GM23338 (cell line): ENCODE results near the gene SEL1L2. TPM values are rescaled to one million over a fixed set of nuclear protein-coding genes. Genes with fewer than 3 reads are reported as not detected.

Source experiments
- ATAC-seq: fragments of 200-7000 bp; cut with Tn5 transposase; 3 replicates; pipeline ENCODE4 v1.9.1; 2020
- DNase-seq: peaks from one replicate; pipeline ENCODE4 v3.0.0-alpha.2; 2015; ENCODE audit warnings: low spot score
- H2AFZ ChIP-seq: fragments of 200-600 bp; sonication (generic); 2 replicates; pipeline ENCODE4 v1.8.0; 2016; ENCODE audit warnings: antibody characterized with exemption, mild to moderate bottlenecking, moderate library complexity
- H3F3A ChIP-seq: fragments of 200-600 bp; sonication (generic); replicated peaks from 2 replicates; pipeline ENCODE4 v1.8.0; 2017; ENCODE audit warnings: antibody characterized with exemption, mixed run types, low read depth
- H3K27ac ChIP-seq: fragments of 200-600 bp; sonication (generic); 2 replicates; pipeline ENCODE4 v1.6.1; 2016; ENCODE audit warnings: low read depth
- H3K27me3 ChIP-seq: fragments of 200-600 bp; sonication (generic); 2 replicates; pipeline ENCODE4 v1.8.0; 2016; ENCODE audit warnings: mild to moderate bottlenecking, mixed run types, moderate library complexity; ENCODE audit not compliant: insufficient read depth
- H3K36me3 ChIP-seq: fragments of 200-600 bp; sonication (generic); 2 replicates; pipeline ENCODE4 v1.8.0; 2016; ENCODE audit warnings: mild to moderate bottlenecking; ENCODE audit not compliant: insufficient read depth
- H3K4me1 ChIP-seq: fragments of 200-600 bp; sonication (generic); 2 replicates; pipeline ENCODE4 v1.8.0; 2016; ENCODE audit warnings: mild to moderate bottlenecking, moderate library complexity; ENCODE audit not compliant: insufficient read depth
- H3K4me2 ChIP-seq: fragments of 200-600 bp; sonication (generic); 2 replicates; pipeline ENCODE4 v1.7.1; 2017; ENCODE audit warnings: mixed run types
- H3K4me3 ChIP-seq: fragments of 200-600 bp; sonication (generic); 2 replicates; pipeline ENCODE4 v1.6.1; 2016; ENCODE audit warnings: mixed run types
- H3K79me2 ChIP-seq: fragments of 200-600 bp; sonication (generic); replicated peaks from 2 replicates; pipeline ENCODE4 v1.8.0; 2017; ENCODE audit warnings: mild to moderate bottlenecking; ENCODE audit not compliant: insufficient read depth
- H3K9me2 ChIP-seq: fragments of 200-600 bp; sonication (generic); 2 replicates; pipeline ENCODE4 v1.8.0; 2017; ENCODE audit not compliant: insufficient read depth
- H4K20me1 ChIP-seq: fragments of 200-600 bp; sonication (generic); replicated peaks from 2 replicates; pipeline ENCODE4 v1.8.0; 2017; ENCODE audit warnings: mild to moderate bottlenecking; ENCODE audit not compliant: insufficient read depth
- H3K27ac Mint-ChIP-seq: 2 replicates; pipeline ENCODE4 v1.8.0; 2020; ENCODE audit warnings: inconsistent platforms, mild to moderate bottlenecking, moderate library complexity, mixed read lengths
- H3K27me3 Mint-ChIP-seq: 3 replicates; pipeline ENCODE4 v1.8.0; 2022; ENCODE audit warnings: low read depth, mild to moderate bottlenecking, moderate library complexity, mixed read lengths, inconsistent platforms; ENCODE audit not compliant: insufficient read depth, poor library complexity
- H3K36me3 Mint-ChIP-seq: 3 replicates; pipeline ENCODE4 v1.8.0; 2021; ENCODE audit warnings: low read depth, mild to moderate bottlenecking, inconsistent platforms, moderate library complexity, mixed read lengths
- H3K4me1 Mint-ChIP-seq: 3 replicates; pipeline ENCODE4 v1.8.0; 2020; ENCODE audit warnings: mild to moderate bottlenecking, inconsistent platforms, mixed read lengths
- H3K4me3 Mint-ChIP-seq: 3 replicates; pipeline ENCODE4 v1.8.0; 2021; ENCODE audit warnings: moderate library complexity, mild to moderate bottlenecking, inconsistent platforms, mixed read lengths
- H3K9me3 Mint-ChIP-seq: 3 replicates; pipeline ENCODE4 v1.8.0; 2020; ENCODE audit warnings: moderate library complexity, mild to moderate bottlenecking, inconsistent platforms, mixed read lengths
- EZH2 ChIP-seq: fragments of 200-600 bp; sonication (generic); IDR thresholded peaks from one replicate; pipeline ENCODE4 v1.8.0; 2017; ENCODE audit warnings: antibody characterized with exemption, mild to moderate bottlenecking, low read depth; ENCODE audit not compliant: unreplicated experiment
- NANOG ChIP-seq: IDR thresholded peaks from 2 replicates; pipeline ENCODE4 v1.6.1; 2016; ENCODE audit warnings: antibody characterized with exemption, borderline replicate concordance
- ZNF114 ChIP-seq: fragments of 250-450 bp; sonication (Bioruptor Pico); IDR thresholded peaks from 2 replicates; pipeline ENCODE4 v1.5.0; 2020; ENCODE audit warnings: mild to moderate bottlenecking, moderate library complexity
- polyA plus RNA-seq: library from polyadenylated mRNA; unstranded; fragments of >200 nt; fragmentation: Nextera tagmentation; extraction: Ambion mirVana; gene quantifications from 2 replicates; pipeline ENCODE4 v1.2.1, GENCODE V29; 2016
- total RNA-seq: library from RNA; depleted of rRNA; stranded (reverse); fragments of >200 nt; shearing (Covaris generic); gene quantifications from 2 replicates; pipeline ENCODE4 v1.2.3, GENCODE V29; 2014
- TF ChIP-seq, protein P1 (sequence below), 2 experiments: fragments of 200-600 bp in 1 of 2; sonication (generic) in 1 of 2; conservative IDR thresholded peaks; 2 replicates each; pipeline versions ENCODE4 v1.5.1 to v1.6.1; 2016 to 2017; ENCODE audit warnings: antibody characterized with exemption in 2 of 2, low read depth in 2 of 2, mild to moderate bottlenecking in 2 of 2, moderate library complexity in 1 of 2

SEL1L2 gene
- total and polyA plus RNA-seq, 2 experiments from 2014 or later = not detected

DNA sequence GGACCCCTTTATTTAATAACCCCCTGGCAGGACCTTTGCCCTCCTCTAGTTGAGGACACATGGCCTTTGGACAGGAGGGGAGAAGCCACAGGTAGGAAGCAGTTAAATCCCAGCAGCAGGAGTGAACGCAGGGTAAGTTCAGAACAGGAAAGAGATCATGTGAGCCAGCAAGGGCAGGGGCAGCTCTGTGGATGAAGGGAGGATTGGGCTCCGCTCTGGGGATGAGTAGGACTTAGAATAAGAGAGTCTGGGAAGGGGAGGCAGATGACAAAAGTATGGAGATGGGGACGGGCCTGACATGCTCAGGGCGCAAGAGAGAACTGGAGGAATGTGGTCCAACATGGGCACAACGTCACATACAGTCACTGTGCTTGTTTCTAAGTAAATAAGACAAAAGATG lies 116.6 kb downstream of the SEL1L2 start:
- H3K36me3 Mint-ChIP-seq = no peaks in the 10 kb centered on the region; the same call in 2 of the 3 replicates
- Histone ChIP-seq H3F3A (no peaks in the 10 kb centered on the region), H3K36me3 (no peaks in the 10 kb centered on the region), H3K4me2 (peak overlapping the region; percentile 57), H3K27me3 (no peaks in the 10 kb centered on the region), H2AFZ (peak overlapping the region; percentile 66), H3K27ac (peak overlapping the region; percentile 51), H3K79me2 (no peaks in the 10 kb centered on the region), H3K4me3 (peak overlapping the region; percentile 1; the same call in 1 of the 2 replicates), H3K9me2 (0 out of 2 replicates have a peak, but pooled peaks cover 6% of the 10 kb centered on the region), H4K20me1 (no peaks in the 10 kb centered on the region), H3K4me1 (peaks cover 31% of the 10 kb centered on the region)
- peaks cover 27% of the 10 kb centered on the region for H3K4me1 Mint-ChIP-seq
- TF ChIP-seq NANOG (no peak), EZH2 (no peak)
- TF ChIP-seq, protein P1, sequence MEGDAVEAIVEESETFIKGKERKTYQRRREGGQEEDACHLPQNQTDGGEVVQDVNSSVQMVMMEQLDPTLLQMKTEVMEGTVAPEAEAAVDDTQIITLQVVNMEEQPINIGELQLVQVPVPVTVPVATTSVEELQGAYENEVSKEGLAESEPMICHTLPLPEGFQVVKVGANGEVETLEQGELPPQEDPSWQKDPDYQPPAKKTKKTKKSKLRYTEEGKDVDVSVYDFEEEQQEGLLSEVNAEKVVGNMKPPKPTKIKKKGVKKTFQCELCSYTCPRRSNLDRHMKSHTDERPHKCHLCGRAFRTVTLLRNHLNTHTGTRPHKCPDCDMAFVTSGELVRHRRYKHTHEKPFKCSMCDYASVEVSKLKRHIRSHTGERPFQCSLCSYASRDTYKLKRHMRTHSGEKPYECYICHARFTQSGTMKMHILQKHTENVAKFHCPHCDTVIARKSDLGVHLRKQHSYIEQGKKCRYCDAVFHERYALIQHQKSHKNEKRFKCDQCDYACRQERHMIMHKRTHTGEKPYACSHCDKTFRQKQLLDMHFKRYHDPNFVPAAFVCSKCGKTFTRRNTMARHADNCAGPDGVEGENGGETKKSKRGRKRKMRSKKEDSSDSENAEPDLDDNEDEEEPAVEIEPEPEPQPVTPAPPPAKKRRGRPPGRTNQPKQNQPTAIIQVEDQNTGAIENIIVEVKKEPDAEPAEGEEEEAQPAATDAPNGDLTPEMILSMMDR (conservative IDR thresholded peaks at IDR 0.05; ENCODE audit: low read depth in 2 of 2) = no peak
- DNase-seq (peak; percentile 34), ATAC-seq (peak; percentile 61)
- H3K4me3 Mint-ChIP-seq = peak overlapping the region; percentile 45
- H3K27ac Mint-ChIP-seq = peak overlapping the region; percentile 84
- H3K9me3 Mint-ChIP-seq = 0 out of 3 replicates have a peak, but pooled peaks cover 3% of the 10 kb centered on the region
- peaks cover 2% of the 10 kb centered on the region for H3K27me3 Mint-ChIP-seq

- H3K36me3 Mint-ChIP-seq = no peaks in the 10 kb centered on the region; the same call in 2 of the 3 replicates
- no peak overlapping the region for H3K4me3 Mint-ChIP-seq
- ATAC-seq (peak; percentile 10; the same call in 1 of the 3 replicates), DNase-seq (peak; percentile 55)
- no peak for TF ChIP-seq ZNF114 (CRISPR knock-in tag)
- TF ChIP-seq, protein P1 (conservative IDR thresholded peaks at IDR 0.05; ENCODE audit: low read depth in 2 of 2) = peak; percentile 52 to 61
- Histone ChIP-seq H3K27ac (no peak overlapping the region), H3K27me3 (no peaks in the 10 kb centered on the region), H3F3A (no peaks in the 10 kb centered on the region), H3K4me2 (no peak overlapping the region), H4K20me1 (no peaks in the 10 kb centered on the region), H2AFZ (no peak overlapping the region), H3K79me2 (no peaks in the 10 kb centered on the region), H3K4me3 (no peak overlapping the region), H3K9me2 (peaks cover 15% of the 10 kb centered on the region; the same call in 1 of the 2 replicates), H3K36me3 (no peaks in the 10 kb centered on the region), H3K4me1 (peaks cover 26% of the 10 kb centered on the region)
- no peak overlapping the region for H3K27ac Mint-ChIP-seq
- H3K4me1 Mint-ChIP-seq = peaks cover 20% of the 10 kb centered on the region
- 0 out of 3 replicates have a peak, but pooled peaks cover 3% of the 10 kb centered on the region for H3K9me3 Mint-ChIP-seq
- H3K27me3 Mint-ChIP-seq = peaks cover 2% of the 10 kb centered on the region
Measured at GRCh38 chr20:13870170-13870748, 120.2 kb downstream of the SEL1L2 start.
